IPS DF 6.9 (cell line): ENCODE results near the gene VPREB3.

Source experiments
- DNase-seq: peaks from one replicate; pipeline ENCODE4 v3.0.0-alpha.2; 2013; ENCODE audit warnings: low read depth, low spot score
- H3K27ac ChIP-seq: one replicate; pipeline ENCODE4 v1.5.1; 2013; ENCODE audit warnings: low read length, control low read depth
- H3K27me3 ChIP-seq: 2 replicates; pipeline ENCODE4 v1.6.1; 2013; ENCODE audit warnings: mild to moderate bottlenecking, low read length; ENCODE audit not compliant: control insufficient read depth, insufficient read depth
- H3K36me3 ChIP-seq: 2 replicates; pipeline ENCODE4 v1.6.1; 2013; ENCODE audit warnings: low read length; ENCODE audit not compliant: control insufficient read depth, insufficient read depth
- H3K4me1 ChIP-seq: 2 replicates; pipeline ENCODE4 v1.6.1; 2013; ENCODE audit warnings: low read length; ENCODE audit not compliant: control insufficient read depth, insufficient read depth
- H3K4me3 ChIP-seq: 2 replicates; pipeline ENCODE4 v1.5.1; 2013; ENCODE audit warnings: mild to moderate bottlenecking, low read length
- H3K9me3 ChIP-seq: 2 replicates; pipeline ENCODE4 v1.6.1; 2013; ENCODE audit warnings: low read length, inconsistent platforms; ENCODE audit not compliant: control insufficient read depth, insufficient read depth
- WGBS: extraction: QIAGEN DNeasy Blood & Tissue Kit; methylation state at CpG from one replicate; pipeline ENCODE4 v1.1.7; 2013; ENCODE audit warnings: mixed read lengths, missing lambda C conversion rate; ENCODE audit not compliant: insufficient read length, insufficient coverage; 5-methylcytosine and 5-hydroxymethylcytosine counted together

Gene VPREB3

GRCh38 chr22:23774922-23775436 is 20.8 kb upstream of the VPREB3 start:
- Histone ChIP-seq H3K27ac (no peak overlapping the region), H3K9me3 (no peaks in the 10 kb centered on the region), H3K4me3 (no peak overlapping the region), H3K36me3 (no peaks in the 10 kb centered on the region; the same call in 1 of the 2 replicates), H3K4me1 (peaks cover 9% of the 10 kb centered on the region), H3K27me3 (peaks cover 14% of the 10 kb centered on the region)
- no CpG with 5 or more reads among the region's 2 CpGs for WGBS
- DNase-seq = no peak

GRCh38 chr22:23774114-23774921 is 20.1 kb upstream of the VPREB3 start:
- H3K27ac ChIP-seq = no peak overlapping the region
- H3K4me1 ChIP-seq = peaks cover 9% of the 10 kb centered on the region
- WGBS = no CpG with 5 or more reads among the region's 12 CpGs
- H3K36me3 ChIP-seq = no peaks in the 10 kb centered on the region; the same call in 1 of the 2 replicates
- peaks cover 13% of the 10 kb centered on the region for H3K27me3 ChIP-seq
- H3K4me3 ChIP-seq = no peak overlapping the region
- no peaks in the 10 kb centered on the region for H3K9me3 ChIP-seq
- no peak for DNase-seq

GRCh38 chr22:23773483-23774113 is 19.4 kb upstream of the VPREB3 start:
- peak overlapping the region; percentile 64; the same call in 1 of the 2 replicates for H3K4me3 ChIP-seq
- WGBS = no CpG with 5 or more reads among the region's 7 CpGs
- no peaks in the 10 kb centered on the region for H3K36me3 ChIP-seq
- peaks cover 13% of the 10 kb centered on the region for H3K27me3 ChIP-seq
- no peaks in the 10 kb centered on the region for H3K9me3 ChIP-seq
- no peak for DNase-seq
- no peak overlapping the region for H3K27ac ChIP-seq
- peaks cover 9% of the 10 kb centered on the region for H3K4me1 ChIP-seq

- no peaks in the 10 kb centered on the region for H3K9me3 ChIP-seq
- H3K4me1 ChIP-seq = peaks cover 9% of the 10 kb centered on the region
- WGBS = no CpG with 5 or more reads among the region's 79 CpGs
- H3K36me3 ChIP-seq = no peaks in the 10 kb centered on the region
- H3K4me3 ChIP-seq = peak within 1 kb of the TSS; percentile 64
- H3K27ac ChIP-seq = no peak within 1 kb of the TSS
- H3K27me3 ChIP-seq = peaks cover 13% of the 10 kb centered on the region
- no peak for DNase-seq
Measured at GRCh38 chr22:23772649-23773473, 18.6 kb upstream of the VPREB3 start, which contains the start of gene MMP11. TSS of gene MMP11 (plus strand) at chr22:23772849. CDS start at chr22:23772871, 22 bp downstream.

GRCh38 chr22:23772315-23772648 is 18.1 kb upstream of the VPREB3 start:
- no peak for DNase-seq
- no peaks in the 10 kb centered on the region for H3K9me3 ChIP-seq
- H3K27me3 ChIP-seq = peaks cover 13% of the 10 kb centered on the region
- H3K4me1 ChIP-seq = peaks cover 9% of the 10 kb centered on the region
- H3K4me3 ChIP-seq = peak overlapping the region; percentile 1; the same call in 1 of the 2 replicates
- no peak overlapping the region for H3K27ac ChIP-seq
- H3K36me3 ChIP-seq = no peaks in the 10 kb centered on the region
- WGBS = no CpG with 5 or more reads among the region's 6 CpGs

- H3K4me1 ChIP-seq = peaks cover 11% of the 10 kb centered on the region
Measured at GRCh38 chr22:23769321-23769965, 15.2 kb upstream of the VPREB3 start.

GRCh38 chr22:23767673-23768548 is 13.7 kb upstream of the VPREB3 start, which contains the start of gene CHCHD10:
TSS of gene CHCHD10 (minus strand) at chr22:23767972. CDS start at chr22:23767874, 98 bp downstream.
- Histone ChIP-seq H3K36me3 (peaks cover 2% of the 10 kb centered on the region; the same call in 1 of the 2 replicates), H3K9me3 (no peaks in the 10 kb centered on the region), H3K27me3 (no peaks in the 10 kb centered on the region), H3K4me3 (peak within 1 kb of the TSS; percentile 48; the same call in 1 of the 2 replicates), H3K4me1 (peaks cover 14% of the 10 kb centered on the region), H3K27ac (no peak within 1 kb of the TSS)
- no peak for DNase-seq
- no CpG with 5 or more reads among the region's 63 CpGs for WGBS

More at GRCh38 chr22:23769321-23769965, 15.2 kb upstream of the VPREB3 start:
- DNase-seq = no peak
- H3K9me3 ChIP-seq = no peaks in the 10 kb centered on the region
- H3K27ac ChIP-seq = no peak overlapping the region
- WGBS = no CpG with 5 or more reads among the region's 6 CpGs
- H3K4me3 ChIP-seq = no peak overlapping the region
- peaks cover 2% of the 10 kb centered on the region; the same call in 1 of the 2 replicates for H3K36me3 ChIP-seq
- peaks cover 13% of the 10 kb centered on the region for H3K27me3 ChIP-seq

- Histone ChIP-seq H3K4me3 (peak overlapping the region; percentile 48; the same call in 1 of the 2 replicates), H3K27ac (no peak overlapping the region), H3K9me3 (no peaks in the 10 kb centered on the region), H3K4me1 (peaks cover 14% of the 10 kb centered on the region), H3K36me3 (peaks cover 2% of the 10 kb centered on the region; the same call in 1 of the 2 replicates), H3K27me3 (no peaks in the 10 kb centered on the region)
- no peak for DNase-seq
- WGBS = no CpG with 5 or more reads among the region's 27 CpGs
Measured at GRCh38 chr22:23767303-23767672, 13.1 kb upstream of the VPREB3 start.
